CD4-positive, alpha-beta T cell treated with Interleukin-17A for 4 hours (primary cell): ENCODE data around the gene OSCP1.
"Not testable (repeated sequence)": the region's sequence is repeated elsewhere in the genome, so short reads cannot be mapped to it uniquely, and the experiment has no call there.

Experiments used
- DNase-seq: peaks from one replicate; pipeline ENCODE4 v3.0.0-alpha.2; 2020; ENCODE audit warnings: mixed read lengths

OSCP1 gene, protein sequence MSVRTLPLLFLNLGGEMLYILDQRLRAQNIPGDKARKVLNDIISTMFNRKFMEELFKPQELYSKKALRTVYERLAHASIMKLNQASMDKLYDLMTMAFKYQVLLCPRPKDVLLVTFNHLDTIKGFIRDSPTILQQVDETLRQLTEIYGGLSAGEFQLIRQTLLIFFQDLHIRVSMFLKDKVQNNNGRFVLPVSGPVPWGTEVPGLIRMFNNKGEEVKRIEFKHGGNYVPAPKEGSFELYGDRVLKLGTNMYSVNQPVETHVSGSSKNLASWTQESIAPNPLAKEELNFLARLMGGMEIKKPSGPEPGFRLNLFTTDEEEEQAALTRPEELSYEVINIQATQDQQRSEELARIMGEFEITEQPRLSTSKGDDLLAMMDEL

GRCh38 chr1:36450270-36450918 lies at the start of gene OSCP1:
TSS of gene OSCP1 (minus strand) at chr1:36450451. CDS start at chr1:36450369, 82 bp downstream.
- DNase-seq: peak; percentile 89

DNA sequence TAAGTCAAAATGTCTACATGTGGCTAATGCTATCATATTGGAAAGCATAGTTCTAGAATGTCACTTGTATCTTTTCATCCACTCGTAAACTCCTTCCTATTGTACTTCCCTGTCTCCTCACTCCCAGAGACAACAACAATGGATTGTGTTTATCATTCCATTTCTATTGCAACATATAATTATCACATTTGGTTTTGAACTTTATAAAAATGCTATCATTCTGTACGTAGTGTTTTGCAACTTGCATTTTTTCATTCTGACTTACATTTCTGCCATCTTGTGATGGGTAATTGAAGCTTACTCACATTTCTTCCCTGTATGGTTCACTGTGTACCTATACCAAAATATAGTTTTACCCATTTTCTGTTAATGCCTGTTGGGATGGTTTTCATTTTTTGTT lies 47.0 kb upstream of the OSCP1 start:
- no peak for DNase-seq

DNA sequence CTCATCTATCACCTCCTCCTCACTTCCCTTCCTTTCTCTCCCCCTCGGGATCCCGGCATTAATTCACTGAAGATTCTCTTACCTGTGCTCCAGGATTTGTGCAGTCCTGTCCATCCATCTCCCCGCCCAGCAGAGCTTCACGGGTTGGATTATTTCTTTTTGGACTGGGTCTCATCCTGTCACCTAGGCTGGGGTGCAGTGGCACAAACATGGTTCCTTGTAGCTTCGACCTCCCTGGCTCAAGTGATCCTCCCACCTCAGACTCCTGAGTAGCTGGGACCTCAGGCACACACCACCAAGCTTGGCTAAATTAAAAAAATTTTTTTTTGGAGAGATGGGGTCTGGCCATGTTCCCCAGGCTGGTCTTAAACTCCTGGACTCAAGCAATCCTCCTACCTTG lies 44.7 kb upstream of the OSCP1 start:
- DNase-seq: no peak

DNA sequence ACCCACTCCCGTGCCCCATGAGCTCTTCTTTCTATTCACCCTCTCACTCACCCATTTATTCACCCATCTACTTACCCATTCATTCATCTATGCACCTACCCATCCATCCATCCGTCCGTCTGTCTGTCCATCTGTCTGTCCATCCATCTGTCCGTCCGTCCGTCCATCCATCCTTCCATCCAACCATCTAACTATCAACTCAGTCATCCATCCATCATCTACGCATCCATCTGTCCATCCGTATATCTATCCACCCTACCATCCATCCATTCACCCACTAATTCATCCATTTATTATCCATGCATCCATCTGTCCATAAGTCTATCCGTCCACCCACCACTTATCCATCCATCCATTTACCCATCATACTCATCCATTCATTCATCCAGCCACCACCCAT lies 43.3 kb upstream of the OSCP1 start:
- no peak for DNase-seq

DNA sequence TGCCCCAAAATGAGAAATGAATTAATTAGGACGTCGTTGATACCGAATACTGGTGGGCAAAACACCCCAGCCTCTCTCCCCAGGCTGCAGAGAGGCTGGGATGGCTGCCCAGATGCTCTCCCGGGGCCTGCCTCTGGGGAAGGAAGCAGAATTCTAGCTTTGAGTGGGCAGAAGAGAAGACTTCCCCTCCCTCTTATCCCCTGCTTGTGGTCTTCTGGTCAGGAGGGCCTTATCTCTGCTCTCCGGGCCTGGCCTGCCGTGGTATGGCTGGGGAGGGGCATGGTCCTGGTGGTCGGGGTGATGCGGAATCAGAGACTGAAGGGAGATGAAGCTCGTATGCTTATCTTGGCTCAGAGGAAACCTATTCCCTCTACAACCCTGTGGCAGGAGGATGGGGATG lies 42.2 kb upstream of the OSCP1 start:
- no peak for DNase-seq

- not testable (repeated sequence) for DNase-seq
These were observed 39.2 kb upstream of the OSCP1 start for GRCh38 chr1:36489258-36490051.

DNA sequence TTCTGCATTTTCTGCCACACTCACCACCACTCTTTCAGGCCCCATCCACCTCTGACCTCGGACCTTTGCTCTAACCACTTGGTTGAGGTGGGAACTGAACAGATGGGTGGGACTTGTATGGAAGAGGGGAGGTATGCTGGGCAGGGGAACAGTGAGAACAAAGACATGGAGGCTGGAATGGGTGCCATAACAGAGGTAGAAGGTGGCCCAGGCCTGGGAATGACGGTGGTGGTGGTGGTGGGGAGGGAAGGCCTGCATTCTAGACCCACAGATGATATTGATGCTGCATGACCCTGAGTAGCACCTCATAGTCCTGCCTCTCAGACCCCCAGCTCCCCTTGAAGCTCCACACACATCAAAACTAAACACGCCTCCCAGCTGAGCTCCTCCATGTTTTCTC lies 37.7 kb upstream of the OSCP1 start:
- DNase-seq: no peak

DNA sequence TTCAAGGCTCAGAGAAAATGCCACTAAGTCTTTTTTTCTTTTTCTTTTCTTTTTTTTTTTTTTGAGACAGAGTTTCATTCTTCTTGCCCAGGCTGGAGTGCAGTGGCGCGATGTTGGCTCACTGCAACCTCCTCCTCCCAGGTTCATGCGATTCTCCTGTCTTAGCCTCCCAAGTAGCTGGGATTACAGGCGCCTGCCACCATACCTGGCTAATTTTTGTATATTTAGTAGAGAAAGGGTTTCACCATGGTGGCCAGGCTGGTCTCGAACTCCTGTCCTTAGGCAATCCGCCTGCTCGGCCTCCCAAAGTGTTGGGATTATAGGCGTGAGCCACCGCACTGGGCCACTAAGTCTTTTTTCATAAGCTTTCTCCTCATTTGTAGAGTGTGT lies 37.1 kb upstream of the OSCP1 start:
- DNase-seq: not testable (repeated sequence)

- DNase-seq: no peak
These were observed 36.4 kb upstream of the OSCP1 start for GRCh38 chr1:36486439-36487335.

DNA sequence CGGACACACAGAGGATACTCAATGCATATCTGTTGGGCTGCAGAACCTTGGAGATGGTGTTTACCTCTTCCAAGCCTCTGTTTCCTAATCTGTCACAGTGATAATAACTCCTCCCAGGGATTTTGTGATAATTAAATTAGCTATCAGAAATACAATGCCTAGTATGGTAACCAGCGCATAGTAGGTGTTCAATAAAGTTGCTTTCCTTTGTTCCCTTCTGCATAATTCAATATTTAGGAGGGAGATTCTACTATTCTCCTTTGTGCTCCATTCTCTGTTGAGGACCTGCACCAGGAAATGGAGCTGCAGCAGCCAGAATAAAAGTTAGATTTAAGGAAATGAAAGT lies 35.8 kb upstream of the OSCP1 start:
- no peak for DNase-seq

DNA sequence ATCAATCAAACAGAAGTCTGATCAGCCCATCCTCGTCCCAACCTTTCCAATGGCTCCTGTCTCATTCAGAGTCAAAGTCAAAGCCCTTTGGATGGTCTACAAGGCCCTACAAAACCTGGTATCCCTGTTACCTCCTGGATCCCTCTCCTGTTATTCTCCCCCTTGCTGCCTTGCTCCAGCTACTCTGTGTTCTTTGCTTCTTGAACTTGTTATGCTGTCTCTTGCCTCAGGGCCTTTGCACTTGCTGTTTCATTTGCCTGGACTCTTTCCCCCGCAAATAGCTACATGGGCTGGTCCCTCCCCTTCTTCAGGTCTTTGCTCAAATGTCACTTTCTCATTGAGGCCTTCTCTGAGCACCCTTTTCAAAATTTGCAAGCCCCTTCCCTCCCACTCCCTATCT lies 33.8 kb upstream of the OSCP1 start:
- DNase-seq: no peak

DNA sequence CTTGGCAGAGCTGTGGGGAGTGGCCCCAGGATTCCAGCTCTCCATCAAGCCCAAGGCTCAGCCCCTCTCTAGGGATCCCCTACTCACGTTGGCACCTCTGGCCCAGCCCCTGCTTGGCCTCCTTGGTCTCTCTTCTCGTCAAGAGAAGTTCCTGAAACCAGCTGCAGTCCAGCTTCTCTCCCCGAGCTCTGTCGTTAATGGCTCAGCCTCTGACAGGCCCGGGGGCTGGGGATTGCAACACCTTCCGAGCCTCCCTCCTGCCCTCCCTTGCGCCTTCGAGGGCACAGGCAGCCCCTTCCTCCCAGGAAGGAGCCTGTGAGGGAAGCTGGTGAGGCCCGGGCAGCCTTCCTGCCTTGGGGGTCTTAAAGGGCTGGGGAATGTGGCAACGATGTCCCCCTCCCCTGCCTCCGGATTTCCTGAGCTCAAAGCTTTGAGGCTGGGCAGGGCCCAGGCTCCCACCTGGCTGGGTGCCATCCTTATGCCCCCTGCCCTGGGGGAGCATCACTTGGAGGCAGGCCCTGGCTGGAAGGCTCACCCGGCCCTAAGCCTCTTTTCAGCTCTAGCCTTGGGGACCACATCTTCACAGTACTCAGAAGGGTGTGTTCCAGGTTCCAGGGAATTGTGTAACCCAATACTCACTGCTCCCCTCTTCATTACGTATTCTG lies 32.6 kb upstream of the OSCP1 start, which contains the start of gene CSF3R:
TSS of gene CSF3R (minus strand) at position 190 of the 665 bp plus-strand sequence. CDS start 3,417 bp downstream, outside the sequence.
- DNase-seq: no peak

DNA sequence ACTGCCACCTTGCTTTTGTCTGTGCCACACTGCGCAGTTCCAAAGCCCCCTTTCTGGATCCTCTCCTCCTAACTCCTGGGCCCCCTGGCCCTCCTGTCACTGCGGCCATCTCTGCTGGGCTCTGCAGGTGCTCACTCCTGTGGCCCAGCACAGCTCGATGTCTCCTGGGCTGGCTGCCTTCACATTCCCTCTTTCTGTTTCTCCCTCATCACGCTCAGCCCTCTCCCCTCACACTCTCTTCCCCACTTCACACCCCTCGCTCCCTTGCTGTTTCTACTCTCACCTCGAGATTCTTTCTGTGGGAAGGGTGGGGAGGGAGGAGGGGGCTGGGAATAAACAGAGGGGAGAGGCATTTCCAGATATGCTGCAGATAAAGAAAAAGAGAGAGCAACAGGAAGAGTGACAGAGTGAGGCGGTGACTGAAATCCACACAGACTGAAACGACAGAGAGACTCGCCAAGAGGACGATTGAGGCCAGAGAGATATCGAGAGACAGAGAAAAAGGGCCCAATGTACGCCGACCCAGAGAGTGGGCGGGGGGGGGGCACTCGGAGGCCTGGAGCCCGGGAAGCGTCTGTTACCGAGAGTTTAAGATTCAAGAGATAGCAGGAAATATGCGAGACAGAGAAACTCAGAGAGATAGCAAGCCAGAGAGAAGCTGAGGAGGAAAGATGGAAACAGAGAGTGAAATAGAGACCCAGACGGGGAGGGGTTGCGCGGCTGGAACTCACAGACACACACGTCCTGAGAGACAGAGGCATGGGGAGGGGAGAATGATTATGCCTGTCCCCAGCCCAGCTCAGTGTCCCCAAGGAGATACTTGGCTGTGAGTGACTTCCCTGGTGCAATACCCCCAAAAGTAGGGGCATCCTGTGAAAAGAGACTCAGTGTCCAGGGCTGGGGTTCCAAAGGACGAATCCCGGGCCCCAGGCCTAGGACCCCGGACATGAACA lies 31.8 kb upstream of the OSCP1 start:
- DNase-seq: no peak

DNA sequence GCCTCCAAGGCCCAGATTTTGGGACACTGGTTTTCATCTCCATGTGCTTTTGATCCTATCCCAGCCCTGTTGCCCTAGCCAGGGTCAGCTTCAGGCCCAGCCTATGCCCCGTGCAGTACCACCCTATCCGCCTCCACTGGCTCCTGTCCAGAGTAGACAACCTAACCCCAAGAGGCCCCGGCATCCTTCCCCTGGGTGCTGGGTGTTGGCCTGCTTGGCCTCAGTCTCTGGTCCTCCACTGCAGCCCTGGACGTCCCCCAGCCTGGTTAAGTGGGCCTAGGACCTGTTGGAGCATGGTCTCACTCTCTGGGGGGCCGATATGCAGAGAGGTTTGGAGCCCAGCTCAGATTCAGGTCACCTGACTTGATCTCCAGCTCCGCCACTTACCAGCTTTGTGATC lies 30.8 kb upstream of the OSCP1 start:
- no peak for DNase-seq

- DNase-seq: no peak
These were observed 29.9 kb upstream of the OSCP1 start for GRCh38 chr1:36480161-36480560.

DNA sequence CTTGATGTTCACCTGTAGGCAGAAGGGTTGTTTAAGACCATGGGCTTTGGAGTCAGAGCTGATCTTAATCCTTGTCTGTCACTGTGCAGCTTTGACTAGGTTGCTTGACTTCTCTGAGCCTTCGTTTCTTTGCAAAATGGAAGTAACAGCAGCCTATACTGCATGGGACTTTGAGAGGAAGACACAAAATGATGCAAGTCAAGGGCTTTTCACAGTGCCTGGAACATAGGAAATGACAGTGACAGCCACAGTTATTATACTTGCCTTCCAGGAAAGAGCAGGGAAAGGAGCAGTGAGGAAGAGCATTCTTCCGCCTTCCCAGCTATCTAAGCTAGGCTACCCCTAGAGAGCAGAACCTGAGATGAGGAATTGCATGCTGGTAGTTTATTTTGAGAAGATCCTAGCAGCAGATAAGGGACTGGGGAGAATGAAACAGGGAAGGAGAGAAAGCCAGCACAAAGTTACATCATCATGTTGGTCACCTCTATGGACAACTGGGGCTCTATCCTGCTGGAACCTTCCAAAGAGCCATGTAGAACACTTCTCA lies 29.3 kb upstream of the OSCP1 start:
- no peak for DNase-seq

DNA sequence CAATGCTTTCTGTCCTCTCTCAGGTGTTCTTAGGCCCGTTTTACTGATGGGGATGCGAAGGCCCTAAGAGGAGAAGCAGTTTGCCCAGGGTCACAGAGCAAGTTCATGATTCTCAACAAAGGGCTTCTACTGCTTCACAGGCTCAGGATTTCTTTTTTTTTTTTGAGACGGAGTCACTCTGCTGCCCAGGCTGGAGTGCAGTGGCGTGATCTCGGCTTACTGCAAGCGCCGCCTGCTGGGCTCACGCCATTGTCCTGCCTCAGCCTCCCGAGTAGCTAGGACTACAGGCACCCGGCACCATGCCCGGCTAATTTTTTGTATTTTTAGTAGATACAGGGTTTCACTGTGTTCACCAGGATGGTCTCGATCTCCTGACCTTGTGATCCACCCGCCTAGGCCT lies 27.4 kb upstream of the OSCP1 start:
- DNase-seq: not testable (repeated sequence)

GRCh38 chr1:36476945-36477344 lies 26.7 kb upstream of the OSCP1 start:
- DNase-seq: no peak

DNA sequence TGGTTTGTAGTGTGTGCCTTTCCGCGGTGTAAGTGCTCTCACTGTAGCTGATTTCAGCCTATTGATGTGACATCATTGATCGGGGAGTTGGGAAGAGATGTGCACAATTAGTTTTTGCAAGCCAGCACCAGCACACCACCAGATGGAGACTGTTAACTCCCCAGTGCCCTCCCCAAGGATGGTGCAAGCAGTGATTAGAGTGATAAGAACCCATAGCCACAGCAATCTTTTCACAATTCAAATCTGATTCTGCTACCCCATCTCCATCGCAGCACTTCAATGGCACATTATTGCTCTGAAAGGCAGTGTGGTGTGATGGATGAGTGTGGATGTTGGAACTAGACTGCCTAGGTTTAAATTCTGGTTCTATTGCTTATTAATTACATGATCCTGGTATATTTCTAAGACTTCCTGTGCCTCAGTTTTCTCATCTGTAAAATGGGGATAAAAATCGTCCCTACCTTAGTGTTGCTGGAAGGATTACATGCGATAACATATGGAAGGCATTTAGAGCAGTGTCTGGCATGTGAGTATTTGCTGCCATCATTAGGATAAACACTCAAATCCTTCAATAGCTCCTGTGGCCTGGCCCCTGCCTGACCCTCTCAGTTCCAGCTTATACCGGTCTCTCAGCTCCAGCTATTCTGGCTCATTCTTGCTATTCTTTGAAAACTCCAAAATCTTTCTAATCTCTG lies 25.8 kb upstream of the OSCP1 start:
- DNase-seq: no peak

DNA sequence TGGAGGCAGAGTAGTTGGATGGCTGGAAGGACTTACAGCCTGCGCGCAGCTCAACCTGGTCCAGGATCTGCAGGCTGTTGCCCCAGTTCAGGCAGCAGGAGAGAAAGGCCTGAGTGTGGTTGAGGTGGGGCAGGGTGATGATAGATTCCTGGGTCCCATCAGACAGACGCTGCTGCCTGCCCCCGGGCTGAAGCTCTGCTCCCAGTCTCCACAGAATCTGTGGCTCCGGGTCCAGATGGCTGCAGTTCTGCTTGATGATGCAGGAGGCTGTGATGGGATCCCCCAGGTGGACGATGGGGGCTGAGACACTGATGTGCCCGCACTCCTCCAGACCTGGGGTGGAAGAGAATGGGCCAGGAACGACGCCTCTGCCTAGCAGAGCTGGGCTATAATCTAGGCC lies 25.1 kb upstream of the OSCP1 start:
- no peak for DNase-seq
